Measurements from ENCODE around the gene RPS4Y2. TPM values are rescaled to one million over a fixed set of nuclear protein-coding genes. Genes with fewer than 3 reads are reported as not detected.

The RPS4Y2 gene
- total RNA-seq, 2 donors from 2014 or later, result not detected

- intact Hi-C loops (cut with DNase I), result no loop called here
- ATAC-seq, result no peak
- WGBS, 2 donors, result 39 to 57% methylated on average over 3 to 4 of the region's 4 CpGs
- peak in 2 of 4 donors; percentile 4 to 10 for DNase-seq
- Histone ChIP-seq H3K36me3 (replicated peaks in 1 of 2; ENCODE audit: insufficient read depth in 1 of 2, low read depth in 2 of 2) (no peaks in the 10 kb centered on the region), H3K9me3 (no peaks in the 10 kb centered on the region), H3K4me1 (no peaks in the 10 kb centered on the region), H3K4me3 (no peak overlapping the region), H3K27ac (no peak overlapping the region), H3K27me3 (no peaks in the 10 kb centered on the region)
- no peak for TF ChIP-seq POLR2A (IDR thresholded peaks at IDR 0.05)
- peak in 2 of 7 experiments; percentile 26 to 31 for TF ChIP-seq CTCF (IDR thresholded peaks at IDR 0.05)
These were observed 15.3 kb upstream of the RPS4Y2 start for GRCh38 chrY:20740609-20741008.

GRCh38 chrY:20745060-20745459 is 10.8 kb upstream of the RPS4Y2 start:
- 50 to 60% methylated on average over 1 to 2 of the region's 2 CpGs for WGBS, 2 donors
- no peak for TF ChIP-seq CTCF (IDR thresholded peaks at IDR 0.05)
- no peak for TF ChIP-seq POLR2A (IDR thresholded peaks at IDR 0.05)
- ATAC-seq (no peak), DNase-seq (no peak)
- Histone ChIP-seq H3K36me3 (replicated peaks in 1 of 2; ENCODE audit: insufficient read depth in 1 of 2, low read depth in 2 of 2) (no peaks in the 10 kb centered on the region), H3K27ac (no peak overlapping the region), H3K4me3 (no peak overlapping the region), H3K4me1 (no peaks in the 10 kb centered on the region), H3K9me3 (no peaks in the 10 kb centered on the region), H3K27me3 (no peaks in the 10 kb centered on the region)
- intact Hi-C loops (cut with DNase I), result no loop called here

- H3K4me3 ChIP-seq, result no peak overlapping the region
- H3K27me3 ChIP-seq, result no peaks in the 10 kb centered on the region
- TF ChIP-seq POLR2A (IDR thresholded peaks at IDR 0.05) (no peak), CTCF (IDR thresholded peaks at IDR 0.05) (no peak)
- H3K36me3 ChIP-seq (replicated peaks in 1 of 2; ENCODE audit: insufficient read depth in 1 of 2, low read depth in 2 of 2), result no peaks in the 10 kb centered on the region
- intact Hi-C loops (cut with DNase I), result no loop called here
- H3K9me3 ChIP-seq, result no peaks in the 10 kb centered on the region
- no peaks in the 10 kb centered on the region for H3K4me1 ChIP-seq
- ATAC-seq, result no peak
- WGBS, 2 donors, result 46 to 50% methylated on average over 2 of the region's 2 CpGs
- no peak for DNase-seq
- no peak overlapping the region for H3K27ac ChIP-seq
These were observed 9.0 kb upstream of the RPS4Y2 start for GRCh38 chrY:20746919-20747318.

GRCh38 chrY:20763869-20764268 is 8.0 kb downstream of the RPS4Y2 start:
- intact Hi-C loops (cut with DNase I), result no loop called here
- TF ChIP-seq CTCF (IDR thresholded peaks at IDR 0.05) (no peak), POLR2A (IDR thresholded peaks at IDR 0.05) (no peak)
- Histone ChIP-seq H3K27me3 (no peaks in the 10 kb centered on the region), H3K4me3 (no peak overlapping the region), H3K9me3 (no peaks in the 10 kb centered on the region), H3K36me3 (replicated peaks in 1 of 2; ENCODE audit: insufficient read depth in 1 of 2, low read depth in 2 of 2) (no peaks in the 10 kb centered on the region), H3K27ac (no peak overlapping the region), H3K4me1 (no peaks in the 10 kb centered on the region)
- DNase-seq (no peak), ATAC-seq (no peak)
- 38 to 42% methylated on average over 2 of the region's 2 CpGs for WGBS, 2 donors

GRCh38 chrY:20765117-20765516 is 9.2 kb downstream of the RPS4Y2 start:
- Histone ChIP-seq H3K9me3 (no peaks in the 10 kb centered on the region), H3K4me3 (no peak overlapping the region), H3K4me1 (no peaks in the 10 kb centered on the region), H3K27ac (no peak overlapping the region), H3K27me3 (no peaks in the 10 kb centered on the region), H3K36me3 (replicated peaks in 1 of 2; ENCODE audit: insufficient read depth in 1 of 2, low read depth in 2 of 2) (no peaks in the 10 kb centered on the region)
- 28 to 62% methylated on average over 2 of the region's 2 CpGs for WGBS, 2 donors
- DNase-seq (no peak), ATAC-seq (no peak)
- no peak for TF ChIP-seq POLR2A (IDR thresholded peaks at IDR 0.05)
- intact Hi-C loops (cut with DNase I), result no loop called here

Data from body of pancreas (tissue), 4 donors.